Endodermal cell (in vitro differentiated cells): ENCODE measurements around the gene PTOV1. TPM values are rescaled to one million over a fixed set of nuclear protein-coding genes. Genes with fewer than 3 reads are reported as not detected.

Source experiments
- DNase-seq: peaks from one replicate; pipeline ENCODE4 v3.0.0-alpha.2; 2017
- H3K27ac ChIP-seq: 2 replicates; pipeline ENCODE4 v1.5.1; 2013; ENCODE audit warnings: mild to moderate bottlenecking, low read depth, low read length, moderate library complexity
- H3K27me3 ChIP-seq: 2 replicates; pipeline ENCODE4 v1.6.1; 2013; ENCODE audit warnings: mild to moderate bottlenecking, low read length, moderate library complexity; ENCODE audit not compliant: insufficient read depth, control insufficient read depth, poor library complexity, severe bottlenecking
- H3K36me3 ChIP-seq: 2 replicates; pipeline ENCODE4 v1.7.0; 2013; ENCODE audit warnings: mild to moderate bottlenecking, low read length, moderate library complexity; ENCODE audit not compliant: control insufficient read depth, insufficient read depth
- H3K4me1 ChIP-seq: one replicate; pipeline ENCODE4 v1.7.0; 2013; ENCODE audit warnings: low read length; ENCODE audit not compliant: control insufficient read depth, insufficient read depth
- H3K4me3 ChIP-seq: 2 replicates; pipeline ENCODE4 v1.5.1; 2013; ENCODE audit warnings: mild to moderate bottlenecking, low read length, moderate library complexity
- H3K9ac ChIP-seq: 2 replicates; pipeline ENCODE4 v1.6.1; 2013; ENCODE audit warnings: mild to moderate bottlenecking, low read length, moderate library complexity; ENCODE audit not compliant: poor library complexity, severe bottlenecking; ENCODE audit errors: extremely low read depth
- H3K9me3 ChIP-seq: 2 replicates; pipeline ENCODE4 v1.6.1; 2013; ENCODE audit warnings: mild to moderate bottlenecking, low read length, moderate library complexity; ENCODE audit not compliant: control insufficient read depth
- H3K27ac Mint-ChIP-seq: 2 replicates; pipeline ENCODE4 v1.8.0; 2020; ENCODE audit warnings: mixed read lengths
- H3K27me3 Mint-ChIP-seq: 2 replicates; pipeline ENCODE4 v1.8.0; 2021; ENCODE audit warnings: mild to moderate bottlenecking, mixed read lengths; ENCODE audit not compliant: insufficient read depth
- H3K36me3 Mint-ChIP-seq: 2 replicates; pipeline ENCODE4 v1.8.0; 2020; ENCODE audit warnings: low read depth, mixed read lengths
- H3K4me1 Mint-ChIP-seq: 2 replicates; pipeline ENCODE4 v1.8.0; 2020; ENCODE audit warnings: mixed read lengths
- H3K4me3 Mint-ChIP-seq: 2 replicates; pipeline ENCODE4 v1.8.0; 2020; ENCODE audit warnings: mild to moderate bottlenecking, moderate library complexity, mixed read lengths
- H3K9me3 Mint-ChIP-seq: 2 replicates; pipeline ENCODE4 v1.8.0; 2020; ENCODE audit warnings: mild to moderate bottlenecking, mixed read lengths
- CTCF ChIP-seq: fragments of 200-600 bp; sonication (generic); conservative IDR thresholded peaks from 2 replicates; pipeline ENCODE4 v1.5.0; 2021; ENCODE audit warnings: antibody characterized with exemption, mild to moderate bottlenecking
- WGBS, 2 experiments: methylation state at CpG; one replicate each; pipeline versions ENCODE4 v1.1.5 to v1.1.7; 2013; ENCODE audit warnings: missing lambda C conversion rate in 2 of 2, mixed read lengths in 1 of 2; ENCODE audit not compliant: insufficient coverage in 1 of 2, insufficient read length in 1 of 2; 5-methylcytosine and 5-hydroxymethylcytosine counted together
- total RNA-seq, 2 donors: library from RNA; stranded (reverse); fragmentation: NEBNext Ultra II Directional in 1 of 2; extraction: Animal tissue kit (Norgen Biotek cat#: 25700) in 1 of 2; gene quantifications; 2 replicates in 1 of 2; 3 replicates in 1 of 2; pipeline ENCODE4 v1.2.1, GENCODE V29; 2021

Gene PTOV1
- total RNA-seq, 2 donors from 2014 or later: 279 to 287 TPM

- Mint-ChIP-seq H3K27ac (no peak overlapping the region), H3K9me3 (no peaks in the 10 kb centered on the region), H3K36me3 (peaks cover 16% of the 10 kb centered on the region), H3K27me3 (no peaks in the 10 kb centered on the region), H3K4me1 (peaks cover 13% of the 10 kb centered on the region), H3K4me3 (no peak overlapping the region)
- Histone ChIP-seq H3K27me3 (no peaks in the 10 kb centered on the region), H3K9ac (no peak overlapping the region), H3K4me1 (peaks cover 4% of the 10 kb centered on the region), H3K9me3 (no peaks in the 10 kb centered on the region), H3K4me3 (no peak overlapping the region), H3K36me3 (peaks cover 7% of the 10 kb centered on the region), H3K27ac (no peak overlapping the region)
- WGBS, 2 experiments: 86 to 91% methylated on average over 6 to 10 of the region's 10 CpGs
- no peak for DNase-seq
- no peak for TF ChIP-seq CTCF
Measured at GRCh38 chr19:49873834-49874233, 22.9 kb downstream of the PTOV1 start.

- no peaks in the 10 kb centered on the region for H3K27me3 Mint-ChIP-seq
- no peak for DNase-seq
- H3K27ac Mint-ChIP-seq: no peak overlapping the region
- peaks cover 13% of the 10 kb centered on the region for H3K4me1 Mint-ChIP-seq
- TF ChIP-seq CTCF: no peak
- WGBS, 2 experiments: 93% methylated on average over 10 to 11 of the region's 11 CpGs
- Histone ChIP-seq H3K4me1 (peaks cover 4% of the 10 kb centered on the region), H3K9me3 (no peaks in the 10 kb centered on the region), H3K9ac (no peak overlapping the region), H3K4me3 (peak overlapping the region; percentile 96), H3K27ac (no peak overlapping the region), H3K36me3 (peaks cover 15% of the 10 kb centered on the region), H3K27me3 (no peaks in the 10 kb centered on the region)
- H3K9me3 Mint-ChIP-seq: no peaks in the 10 kb centered on the region
- H3K36me3 Mint-ChIP-seq: peaks cover 22% of the 10 kb centered on the region
- no peak overlapping the region for H3K4me3 Mint-ChIP-seq
Measured at GRCh38 chr19:49874503-49875157, 23.7 kb downstream of the PTOV1 start.

- Mint-ChIP-seq H3K36me3 (peaks cover 24% of the 10 kb centered on the region), H3K27me3 (no peaks in the 10 kb centered on the region), H3K27ac (no peak overlapping the region), H3K4me1 (peaks cover 11% of the 10 kb centered on the region), H3K9me3 (no peaks in the 10 kb centered on the region), H3K4me3 (no peak overlapping the region)
- 88 to 92% methylated on average over 2 to 4 of the region's 4 CpGs for WGBS, 2 experiments
- no peak for TF ChIP-seq CTCF
- peak overlapping the region; percentile 96 for H3K4me3 ChIP-seq
- no peak overlapping the region for H3K27ac ChIP-seq
- peak overlapping the region; percentile 93 for H3K9ac ChIP-seq
- no peak for DNase-seq
- H3K27me3 ChIP-seq: no peaks in the 10 kb centered on the region
- peaks cover 18% of the 10 kb centered on the region for H3K36me3 ChIP-seq
- no peaks in the 10 kb centered on the region for H3K9me3 ChIP-seq
- H3K4me1 ChIP-seq: peaks cover 4% of the 10 kb centered on the region
Measured at GRCh38 chr19:49875177-49875576, 24.2 kb downstream of the PTOV1 start.
